NCI-H2107 (cell line): ENCODE data around the gene ASPHD2.
"Not testable (repeated sequence)": the region's sequence is repeated elsewhere in the genome, so short reads cannot be mapped to it uniquely, and the experiment has no call there.

Experiments used
- DNase-seq: peaks from one replicate; lab custom pipeline; 2025; lab: John Stamatoyannopoulos, UW

The ASPHD2 gene

DNA sequence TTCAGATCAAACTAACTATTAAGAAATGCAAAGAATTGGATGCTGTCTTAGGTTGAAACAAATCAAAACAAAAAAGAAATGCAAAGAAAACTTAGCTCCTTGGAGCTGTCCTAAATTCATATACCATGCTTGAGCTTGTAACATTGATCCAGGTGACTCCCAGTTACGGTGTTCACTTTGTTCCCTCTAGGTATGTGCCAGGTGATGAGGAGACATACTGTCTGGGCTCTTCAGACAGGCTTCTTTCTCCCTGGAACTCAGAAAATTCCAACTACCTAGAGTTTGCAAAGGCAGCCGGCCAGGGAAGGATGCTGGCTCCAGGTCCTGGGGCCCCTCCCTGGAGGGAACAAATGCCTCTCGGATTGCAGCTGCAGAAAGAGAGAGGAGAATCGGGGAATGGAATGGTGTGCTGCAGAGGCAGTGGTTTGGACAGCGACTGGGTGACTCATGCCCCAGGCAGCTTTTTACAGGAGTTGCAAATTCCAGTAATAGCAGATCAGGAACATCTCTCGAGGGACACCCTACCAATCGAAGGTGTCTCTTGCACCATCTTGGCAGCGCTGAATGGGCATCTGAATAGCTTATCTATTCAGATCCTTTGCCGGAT, 12.3 kb upstream of the ASPHD2 start:
- no peak for DNase-seq

DNA sequence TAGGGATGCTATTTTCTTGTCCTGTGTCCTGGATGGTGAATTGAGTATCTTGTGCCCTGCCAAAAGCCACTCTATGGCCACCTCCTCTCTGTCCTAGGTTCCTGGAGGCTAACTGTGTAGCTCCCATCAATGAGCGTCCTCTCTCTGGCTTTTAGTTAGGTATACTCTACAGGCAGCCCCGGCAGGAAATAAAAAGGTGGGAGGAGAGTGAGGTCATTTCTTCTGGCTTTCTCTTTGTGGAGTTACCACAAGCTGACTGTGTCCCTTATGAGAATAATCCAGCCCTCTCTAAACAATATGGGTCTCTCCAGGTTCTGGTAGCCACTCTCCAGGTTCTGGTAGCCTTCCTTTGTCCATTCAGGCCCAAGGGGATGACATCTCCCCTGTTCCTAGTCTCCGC, 11.7 kb upstream of the ASPHD2 start:
- no peak for DNase-seq

DNA sequence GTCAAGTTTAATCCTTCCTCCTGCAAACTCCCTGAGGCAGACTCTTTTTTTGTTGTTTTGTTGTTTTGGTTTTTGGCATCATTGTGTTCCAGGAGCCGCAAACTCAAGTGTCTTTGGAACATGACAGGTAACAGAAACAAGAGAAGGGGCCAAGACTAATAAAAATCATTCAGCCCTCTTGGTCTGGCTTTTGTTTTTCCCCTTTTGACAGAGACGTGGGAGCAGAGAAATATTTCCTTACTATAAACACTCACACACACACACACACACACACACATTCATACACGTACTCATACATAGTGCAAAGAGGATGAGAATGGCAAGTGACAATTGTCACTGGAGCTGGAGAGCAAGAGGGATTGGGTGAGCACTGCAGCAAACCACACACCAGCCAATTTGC, 10.4 kb upstream of the ASPHD2 start:
- DNase-seq: no peak

DNA sequence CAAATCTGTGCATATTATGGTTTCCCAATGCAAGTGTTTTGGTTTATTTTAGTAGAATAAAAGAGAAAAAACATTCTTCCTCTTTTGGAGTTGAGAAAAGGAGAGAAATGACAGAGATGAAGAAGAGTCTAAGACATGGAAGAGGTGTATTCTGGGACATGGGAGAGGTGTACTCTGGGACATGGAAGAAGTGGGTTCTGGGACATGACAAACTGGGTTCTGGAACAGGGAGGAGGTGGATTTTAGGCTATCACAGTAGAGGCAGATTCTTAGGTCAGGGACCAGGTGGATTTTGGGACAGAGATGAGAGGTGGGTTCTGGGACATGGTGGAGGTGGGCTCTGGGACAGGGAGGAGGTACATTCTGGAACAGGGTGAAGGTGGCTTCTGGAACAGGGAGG, 2.1 kb upstream of the ASPHD2 start:
- no peak for DNase-seq

- no peak for DNase-seq
Measured at GRCh38 chr22:26429458-26430286, 612 bp downstream of the ASPHD2 start.

GRCh38 chr22:26430600-26430999, 1.5 kb downstream of the ASPHD2 start:
- no peak for DNase-seq

DNA sequence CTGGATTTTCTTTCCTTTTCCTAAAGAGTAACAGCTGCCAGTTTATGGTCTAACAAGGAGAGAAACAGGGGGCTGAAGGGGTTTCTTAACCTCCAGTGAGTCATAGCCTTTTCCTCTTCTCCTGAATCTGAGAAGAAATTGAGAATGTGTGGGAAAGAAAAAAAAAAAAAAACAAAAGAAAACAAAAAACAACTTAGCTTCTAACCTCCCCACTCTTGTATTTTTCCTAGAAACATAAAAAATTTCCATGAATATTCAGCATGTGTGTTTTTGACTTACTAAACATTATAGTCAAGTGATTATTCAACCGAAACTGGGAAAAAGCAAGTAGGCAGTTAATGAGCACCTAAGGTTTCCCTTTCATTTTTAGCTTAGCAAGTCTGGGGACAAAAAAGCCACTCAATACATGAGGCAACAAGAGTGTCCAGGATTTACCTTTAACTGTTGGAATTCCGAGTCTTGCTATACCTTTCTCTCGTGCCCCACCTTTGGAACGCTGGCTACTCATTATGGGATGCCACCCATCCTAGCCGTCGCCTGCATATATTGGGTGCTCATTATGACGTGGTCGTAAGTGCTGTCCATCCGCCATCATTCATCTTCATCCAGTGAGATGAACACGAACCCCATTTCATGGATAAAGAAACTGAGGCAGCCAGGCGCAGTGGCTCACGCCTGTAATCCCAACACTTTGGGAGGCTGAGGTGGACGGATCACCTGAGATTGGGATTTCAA, 2.4 kb downstream of the ASPHD2 start:
- no peak for DNase-seq

- DNase-seq: no peak
Measured at GRCh38 chr22:26432619-26433311, 3.7 kb downstream of the ASPHD2 start.

- DNase-seq: no peak
Measured at GRCh38 chr22:26433805-26434204, 4.7 kb downstream of the ASPHD2 start.

- no peak for DNase-seq
Measured at GRCh38 chr22:26435327-26436093, 6.5 kb downstream of the ASPHD2 start.

DNA sequence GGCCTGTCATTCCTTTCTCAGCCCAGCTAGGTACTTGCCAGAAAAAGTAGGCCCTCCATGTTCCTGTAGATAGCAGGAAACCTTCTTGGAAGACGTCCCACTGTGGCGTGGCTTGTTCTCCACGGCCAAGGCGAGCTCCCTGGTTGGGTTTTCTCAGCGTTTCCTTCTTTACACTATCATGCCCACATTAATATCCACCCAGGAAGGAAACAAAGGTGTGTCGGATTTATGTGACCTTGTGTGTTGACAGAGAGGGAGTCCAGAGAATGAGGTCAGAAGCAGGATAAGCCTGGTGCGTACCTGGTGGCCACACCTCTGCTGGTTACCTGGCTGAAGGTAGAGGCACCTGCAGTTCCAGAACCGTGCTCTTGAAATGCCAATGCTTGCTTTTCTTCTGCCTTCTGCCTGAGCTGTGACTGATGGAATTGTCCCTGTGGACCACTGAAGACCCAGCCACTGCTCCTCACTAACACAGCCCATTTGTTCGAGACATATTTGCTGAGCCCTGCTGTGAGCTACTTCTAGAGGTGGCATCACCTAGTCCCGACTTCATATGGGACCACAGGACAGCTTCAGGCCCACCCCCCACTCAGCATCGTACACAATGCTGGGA, 7.9 kb downstream of the ASPHD2 start:
- DNase-seq: no peak

DNA sequence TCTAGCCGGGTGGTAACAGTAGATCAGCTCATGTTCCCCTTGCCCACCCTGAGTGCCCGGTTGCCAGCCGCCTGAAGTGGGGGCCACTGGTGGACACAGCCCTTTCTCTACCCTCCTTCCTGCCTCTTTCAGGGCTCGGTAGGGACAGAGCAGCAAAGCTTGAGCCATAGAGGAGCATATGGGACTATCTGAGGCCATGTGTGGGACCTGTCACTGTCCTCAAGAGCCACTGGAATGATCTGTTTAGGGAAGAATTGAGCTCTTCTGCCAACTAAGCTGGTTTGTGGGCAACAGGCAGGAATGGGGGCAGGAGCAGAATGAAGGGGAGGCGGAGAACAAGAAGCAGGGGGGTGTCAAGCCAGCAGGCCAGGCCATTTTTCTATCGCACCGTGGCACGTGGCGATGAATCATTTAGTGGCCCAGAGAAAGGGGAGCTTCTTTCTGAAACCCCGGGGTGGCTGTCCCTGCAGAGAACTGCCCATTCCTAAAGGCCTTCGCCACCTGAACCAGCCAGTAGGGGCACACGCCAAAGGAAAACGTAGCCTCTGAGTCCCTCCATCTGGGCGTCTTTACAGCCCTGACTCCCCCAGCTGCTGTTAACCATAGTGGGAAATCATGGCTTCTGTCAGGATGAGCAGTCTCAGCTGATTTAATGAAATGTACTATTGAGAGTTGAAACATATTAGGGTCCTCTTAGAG, 8.8 kb downstream of the ASPHD2 start:
- no peak for DNase-seq

DNA sequence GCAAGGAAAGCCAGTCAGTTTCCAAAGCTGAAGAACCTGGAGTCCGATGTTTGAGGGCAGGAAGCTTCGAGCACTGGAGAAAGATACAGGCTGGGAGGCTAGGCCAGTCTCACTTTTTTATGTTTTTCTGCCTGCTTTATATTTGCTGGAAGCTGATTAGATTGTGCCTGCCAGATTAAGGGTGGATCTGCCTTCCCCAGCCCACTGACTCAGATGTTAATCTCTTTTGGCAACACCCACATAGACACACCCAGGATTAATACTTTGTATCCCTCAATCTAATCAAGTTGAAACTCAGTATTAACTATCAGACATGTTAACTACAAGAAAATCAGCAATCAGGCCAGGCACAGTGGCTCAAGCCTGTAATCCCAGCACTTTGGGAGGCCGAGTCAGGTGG, 9.7 kb downstream of the ASPHD2 start:
- not testable (repeated sequence) for DNase-seq

DNA sequence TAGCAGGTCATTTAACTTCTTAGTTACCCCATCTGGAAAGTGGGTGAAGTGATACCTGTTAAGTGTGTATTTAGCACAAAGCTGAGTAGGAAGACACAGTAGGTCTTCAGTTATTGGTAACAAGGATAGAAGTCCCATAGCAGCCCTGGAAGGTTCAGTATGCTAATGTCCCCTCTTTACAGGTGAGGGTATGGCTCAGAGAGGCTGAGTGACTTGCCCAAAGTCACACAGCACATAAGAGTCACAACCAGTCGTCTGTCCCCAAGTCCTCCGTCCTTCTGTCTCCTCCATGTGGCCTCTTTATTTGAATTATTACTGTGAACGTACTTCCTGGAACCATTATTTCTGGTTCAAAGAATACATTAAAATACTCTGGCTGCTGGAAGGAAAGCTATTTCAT, 10.5 kb downstream of the ASPHD2 start:
- no peak for DNase-seq

- no peak for DNase-seq
Measured at GRCh38 chr22:26442086-26442756, 13.2 kb downstream of the ASPHD2 start.

GRCh38 chr22:26443901-26444690, 15.0 kb downstream of the ASPHD2 start:
- no peak for DNase-seq

- DNase-seq: no peak
Measured at GRCh38 chr22:26444777-26445176, 15.7 kb downstream of the ASPHD2 start.

DNA sequence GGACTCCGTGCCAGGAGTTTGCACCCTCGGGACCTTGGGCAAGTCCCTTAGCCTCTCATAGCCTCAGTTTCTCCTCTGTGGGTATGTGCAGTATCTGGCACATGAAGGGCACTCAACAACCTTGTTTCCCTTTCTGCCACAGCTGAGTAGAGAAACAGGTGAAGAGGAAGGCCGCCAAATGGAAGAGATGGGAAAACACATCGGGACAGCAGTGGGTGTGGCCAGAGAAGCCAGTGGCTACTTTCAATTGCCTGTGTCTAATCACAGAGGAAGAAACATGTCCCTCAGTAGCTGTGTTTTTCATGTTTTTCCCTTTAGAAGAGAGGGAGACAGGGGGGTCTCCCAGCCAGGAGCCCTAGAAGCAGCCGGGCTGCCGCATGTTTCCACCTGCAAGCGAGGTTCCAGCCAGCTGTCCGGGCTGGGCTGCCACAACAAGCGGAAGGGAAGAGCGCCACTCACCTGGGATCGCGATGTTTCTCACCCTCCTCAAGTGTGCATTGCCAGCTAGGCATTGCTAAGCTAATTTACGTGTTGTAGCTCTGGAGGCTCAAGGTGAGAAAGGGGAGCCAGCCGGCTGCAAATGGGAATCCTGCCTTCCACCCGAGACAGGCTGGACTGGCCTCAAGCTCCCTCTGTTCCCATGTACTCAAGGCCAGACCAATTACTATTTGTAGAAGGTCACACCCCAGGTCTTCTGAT, 16.7 kb downstream of the ASPHD2 start:
- no peak for DNase-seq
